SH-SY5Y (cell line): ENCODE data around the gene ANKRD39.

Experiments
- GATA2 ChIP-seq: IDR thresholded peaks from 2 replicates; pipeline ENCODE4 v1.6.1; 2011; ENCODE audit warnings: mild to moderate bottlenecking, low read depth, low read length
- GATA3 ChIP-seq: IDR thresholded peaks from 2 replicates; pipeline ENCODE4 v1.6.1; 2011; ENCODE audit warnings: low read depth, mild to moderate bottlenecking, low read length, moderate library complexity

ANKRD39 gene

DNA sequence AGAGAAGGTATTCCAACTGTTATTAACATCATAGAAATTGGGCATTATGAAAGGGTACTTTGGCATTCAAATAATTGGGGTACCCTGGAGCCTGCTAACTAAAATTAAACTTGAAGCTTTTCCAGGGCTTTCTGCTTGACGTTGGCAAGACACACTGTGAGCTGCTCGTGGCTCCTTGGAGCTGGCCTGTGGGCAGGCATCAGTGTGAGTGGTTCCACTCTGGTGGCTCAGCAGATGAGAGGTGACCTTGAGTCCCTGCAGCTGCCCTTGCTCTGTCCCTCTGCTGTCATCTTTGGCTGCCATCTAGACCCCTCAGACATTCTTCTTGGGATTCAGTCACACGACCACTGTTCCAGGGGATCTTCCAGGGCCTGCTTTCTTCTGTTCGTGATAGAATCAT lies 35.0 kb downstream of the ANKRD39 start:
- TF ChIP-seq GATA3 (no peak), GATA2 (no peak)

DNA sequence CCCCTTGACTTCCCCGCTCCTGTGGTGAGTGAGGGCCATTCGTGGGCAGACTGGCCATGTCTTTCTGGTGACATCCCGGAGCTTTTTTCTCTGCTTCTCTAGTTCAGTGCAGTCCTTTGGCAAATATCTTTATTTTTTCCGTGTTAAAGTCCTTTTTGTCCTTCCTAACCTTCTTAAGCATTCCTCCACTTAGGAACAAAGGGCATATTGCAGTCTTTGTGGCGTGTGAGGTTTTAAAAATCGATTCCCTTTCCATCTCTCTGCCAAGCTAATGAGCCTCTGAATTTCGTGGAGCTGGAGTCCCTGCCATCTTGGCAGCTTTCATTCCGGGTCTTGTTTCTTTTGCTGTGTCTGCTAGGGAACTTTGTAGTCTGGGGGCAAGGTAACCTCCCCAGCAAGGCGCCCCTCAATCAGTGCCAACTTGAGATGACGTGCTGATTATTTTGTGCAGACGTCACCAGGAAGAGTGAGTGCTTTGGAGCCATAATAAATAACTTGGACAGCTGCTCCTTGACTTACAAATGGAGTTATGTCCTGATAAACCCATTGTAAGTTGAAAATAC lies 36.6 kb downstream of the ANKRD39 start:
- TF ChIP-seq GATA3 (no peak), GATA2 (no peak)

DNA sequence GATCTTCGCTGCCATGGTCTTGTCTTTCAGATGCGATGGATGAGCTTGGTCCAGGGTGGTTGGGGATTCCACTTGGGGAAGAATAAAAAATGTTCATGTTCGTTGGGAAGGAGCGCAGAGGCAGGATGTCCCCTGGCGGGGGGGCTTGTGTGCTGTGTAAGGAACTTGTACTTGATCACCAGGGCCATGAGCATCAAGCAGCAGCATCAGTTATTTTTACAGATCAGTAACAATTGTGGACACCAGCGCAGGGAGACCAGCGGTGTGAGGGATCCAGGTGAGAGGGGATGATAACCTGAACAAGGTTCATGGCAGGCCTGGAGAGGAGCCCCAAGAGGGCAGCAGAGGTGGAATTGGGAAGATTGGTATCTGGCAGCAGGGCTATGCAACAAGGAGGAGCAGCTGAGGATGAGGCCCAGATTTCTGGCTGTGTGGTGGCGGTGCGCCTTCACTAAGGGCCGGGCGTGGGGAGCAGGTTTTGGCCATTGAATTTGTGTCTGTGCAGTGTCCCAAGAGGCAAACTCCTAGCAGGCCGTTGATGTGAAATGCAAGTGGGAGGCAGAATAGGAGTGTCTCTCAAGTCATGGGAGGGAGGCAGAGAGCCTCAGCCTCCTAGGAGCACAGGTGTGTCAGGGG lies 37.8 kb downstream of the ANKRD39 start:
- TF ChIP-seq GATA2 (no peak), GATA3 (no peak)

DNA sequence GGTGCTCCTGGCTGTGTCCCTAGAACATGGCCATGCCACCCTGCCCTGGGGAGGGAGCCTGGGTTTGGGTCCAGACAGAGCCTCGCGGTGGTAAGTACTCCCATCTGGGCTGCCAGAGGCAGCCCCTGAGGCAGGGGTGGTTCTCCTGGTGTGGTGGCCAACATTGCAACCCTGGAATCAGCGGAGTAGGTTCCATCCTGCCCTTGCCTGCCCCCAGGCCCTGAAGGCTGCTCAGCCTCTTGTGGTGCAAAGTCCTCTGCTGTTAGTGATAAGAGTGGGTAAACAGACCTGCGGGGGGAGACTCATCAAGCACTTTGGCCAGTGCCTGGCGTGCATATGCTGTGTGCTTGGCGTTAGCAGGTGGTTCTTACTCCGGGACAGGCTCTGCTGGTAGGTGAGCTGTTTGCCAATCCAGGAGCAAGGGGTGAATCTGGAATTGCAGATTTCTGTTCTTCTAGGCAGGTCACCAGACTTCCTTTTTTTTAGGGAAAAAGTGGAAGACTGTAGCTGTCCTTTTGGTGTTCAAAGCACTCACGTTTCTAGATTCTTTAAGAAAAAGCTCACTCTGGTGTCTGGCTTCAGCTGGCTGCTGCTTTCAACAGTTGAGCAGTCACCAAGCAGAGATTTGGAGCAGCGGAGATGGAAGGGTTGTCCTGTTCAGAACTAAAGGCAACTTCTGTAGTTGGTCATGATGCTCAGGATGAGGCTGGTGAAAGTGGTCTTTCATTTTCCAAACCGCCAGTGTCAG lies 38.5 kb downstream of the ANKRD39 start:
- TF ChIP-seq GATA3 = no peak
- 0 out of 2 replicates have a peak, but pooled peaks have one; percentile 21 for TF ChIP-seq GATA2

DNA sequence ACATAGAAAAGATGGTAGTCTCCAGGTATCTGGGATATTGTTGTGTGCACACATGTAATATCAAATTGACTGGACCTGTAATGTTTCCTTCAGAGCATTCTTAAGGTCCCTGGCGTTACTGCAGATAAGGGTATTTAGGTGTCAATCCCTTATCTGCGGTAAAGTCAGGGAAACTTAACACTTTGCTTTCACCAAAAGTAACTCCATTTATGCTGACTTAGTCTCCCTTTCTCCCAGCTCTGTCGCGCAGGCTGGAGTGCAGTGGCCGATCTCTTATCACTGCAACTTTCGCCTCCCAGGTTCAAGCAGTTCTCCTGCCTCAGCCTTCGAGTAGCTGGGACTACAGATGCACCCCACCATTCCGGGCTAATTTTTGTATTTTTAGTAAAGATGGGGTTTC lies 39.9 kb downstream of the ANKRD39 start:
- no peak for TF ChIP-seq GATA3
- TF ChIP-seq GATA2 = no peak

DNA sequence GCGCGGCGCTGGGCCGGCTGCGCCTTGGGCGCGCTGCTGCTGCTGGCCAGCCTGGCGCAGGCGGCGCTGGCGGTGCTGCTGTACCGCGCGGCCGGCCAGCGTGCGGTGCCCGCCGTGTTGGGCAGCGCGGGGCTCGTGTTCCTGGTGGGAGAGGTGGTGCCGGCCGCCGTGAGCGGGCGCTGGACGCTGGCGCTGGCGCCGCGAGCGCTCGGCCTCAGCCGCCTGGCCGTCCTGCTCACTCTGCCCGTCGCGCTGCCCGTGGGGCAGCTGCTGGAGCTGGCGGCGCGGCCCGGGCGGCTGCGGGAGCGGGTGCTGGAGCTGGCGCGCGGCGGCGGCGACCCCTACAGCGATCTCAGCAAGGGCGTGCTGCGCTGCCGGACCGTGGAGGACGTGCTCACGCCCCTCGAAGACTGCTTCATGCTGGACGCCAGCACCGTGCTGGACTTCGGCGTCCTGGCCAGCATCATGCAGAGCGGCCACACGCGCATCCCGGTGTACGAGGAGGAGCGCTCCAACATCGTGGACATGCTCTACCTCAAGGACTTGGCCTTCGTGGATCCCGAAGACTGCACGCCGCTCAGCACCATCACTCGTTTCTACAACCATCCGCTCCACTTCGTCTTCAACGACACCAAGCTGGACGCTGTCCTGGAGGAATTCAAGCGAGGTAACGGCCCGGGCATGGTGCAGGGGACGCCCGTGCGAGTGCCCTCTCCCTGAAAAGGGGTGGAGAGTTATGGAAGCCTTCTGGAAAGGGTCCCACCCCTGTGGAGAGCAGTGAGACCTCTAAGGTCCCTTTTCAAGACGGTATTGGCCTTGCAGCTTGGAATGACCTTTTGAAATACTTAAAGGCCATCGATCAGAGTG lies 40.7 kb downstream of the ANKRD39 start:
- no peak for TF ChIP-seq GATA3
- TF ChIP-seq GATA2 = no peak

DNA sequence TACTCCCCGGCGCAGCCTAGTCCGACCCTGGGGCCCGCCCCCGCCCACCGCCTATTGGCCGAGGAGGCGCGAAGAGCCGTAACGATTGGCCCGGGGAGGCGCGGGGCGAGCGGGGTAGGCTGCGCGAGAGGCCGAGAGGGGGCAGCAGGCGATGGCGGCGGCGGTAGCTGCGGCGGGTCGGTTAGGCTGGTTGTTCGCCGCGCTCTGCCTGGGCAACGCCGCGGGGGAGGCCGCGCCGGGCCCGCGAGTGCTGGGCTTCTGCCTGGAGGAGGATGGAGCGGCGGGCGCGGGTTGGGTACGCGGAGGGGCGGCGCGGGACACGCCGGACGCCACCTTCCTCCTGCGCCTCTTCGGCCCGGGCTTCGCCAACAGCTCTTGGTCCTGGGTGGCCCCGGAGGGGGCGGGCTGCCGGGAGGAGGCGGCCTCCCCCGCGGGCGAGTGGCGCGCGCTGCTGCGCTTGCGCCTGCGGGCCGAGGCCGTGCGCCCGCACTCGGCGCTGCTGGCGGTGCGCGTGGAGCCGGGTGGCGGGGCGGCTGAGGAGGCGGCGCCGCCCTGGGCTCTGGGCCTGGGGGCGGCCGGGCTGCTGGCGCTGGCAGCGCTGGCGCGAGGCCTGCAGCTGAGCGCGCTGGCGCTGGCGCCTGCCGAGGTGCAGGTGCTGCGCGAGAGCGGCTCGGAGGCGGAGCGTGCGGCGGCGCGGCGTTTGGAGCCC lies 41.5 kb downstream of the ANKRD39 start, which contains the start of gene CNNM3:
Gene CNNM3 (plus strand): TSS at position 142 of the 709 bp plus-strand sequence. CDS start 10 bp downstream, at position 152.
- TF ChIP-seq GATA3 (no peak), GATA2 (no peak)

DNA sequence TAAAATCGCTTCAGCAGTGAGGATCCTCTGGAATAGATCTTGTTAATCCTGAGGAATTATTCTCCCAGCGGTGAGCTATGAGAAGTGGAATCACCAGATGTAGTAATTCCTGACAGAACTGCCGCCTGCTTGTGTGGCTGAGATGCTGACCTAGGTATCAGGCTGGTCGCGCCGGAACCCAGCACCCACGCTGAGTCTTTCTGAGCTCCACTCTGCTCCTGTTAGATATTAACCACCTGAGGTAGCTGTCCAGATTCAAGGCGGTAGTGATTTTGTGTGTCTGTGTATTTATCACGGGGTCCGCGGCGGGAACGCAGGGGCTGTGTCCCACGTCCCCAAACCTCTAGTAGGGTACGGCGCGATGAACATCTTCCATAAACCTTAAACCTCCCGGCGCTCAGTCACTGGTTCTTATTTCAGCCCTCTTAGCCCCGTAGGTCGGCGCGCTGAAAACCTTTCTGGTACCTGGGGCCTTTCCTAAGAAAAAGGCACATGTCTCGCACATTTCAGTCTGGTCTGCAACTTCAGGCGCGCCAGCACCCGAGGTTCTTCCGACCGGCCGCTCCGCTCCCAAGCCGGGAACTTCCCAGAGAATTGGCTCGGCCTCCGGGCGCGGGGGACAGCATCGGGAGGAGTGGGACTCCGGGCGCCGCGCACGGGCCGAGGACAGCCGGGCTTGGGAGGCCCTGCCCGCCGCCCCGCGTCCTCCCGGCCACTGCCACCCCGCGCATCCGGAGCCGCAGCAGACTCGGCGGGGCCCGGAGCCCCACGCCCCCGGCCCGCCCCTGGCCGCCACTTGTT lies 42.3 kb downstream of the ANKRD39 start:
- TF ChIP-seq GATA2 (no peak), GATA3 (no peak)

DNA sequence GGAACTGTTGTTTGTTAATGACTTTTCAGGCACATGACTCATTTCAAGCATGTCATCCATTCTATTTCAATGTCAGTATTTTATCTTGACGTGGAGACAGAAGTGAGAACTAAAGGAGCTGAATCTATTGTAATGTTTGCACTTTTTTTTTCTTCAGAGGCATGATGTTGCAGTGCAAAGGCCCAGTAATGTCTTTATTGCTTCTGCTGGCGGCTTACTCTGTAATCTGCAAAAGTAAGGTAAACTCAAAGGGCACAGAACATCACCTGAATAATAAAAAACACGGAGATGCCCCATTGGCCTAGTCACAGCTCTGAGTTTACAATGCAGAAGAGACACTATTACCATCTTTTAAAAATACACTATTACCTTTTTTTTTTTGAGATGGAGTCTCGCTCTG lies 44.2 kb downstream of the ANKRD39 start:
- TF ChIP-seq GATA3 (no peak), GATA2 (no peak)

DNA sequence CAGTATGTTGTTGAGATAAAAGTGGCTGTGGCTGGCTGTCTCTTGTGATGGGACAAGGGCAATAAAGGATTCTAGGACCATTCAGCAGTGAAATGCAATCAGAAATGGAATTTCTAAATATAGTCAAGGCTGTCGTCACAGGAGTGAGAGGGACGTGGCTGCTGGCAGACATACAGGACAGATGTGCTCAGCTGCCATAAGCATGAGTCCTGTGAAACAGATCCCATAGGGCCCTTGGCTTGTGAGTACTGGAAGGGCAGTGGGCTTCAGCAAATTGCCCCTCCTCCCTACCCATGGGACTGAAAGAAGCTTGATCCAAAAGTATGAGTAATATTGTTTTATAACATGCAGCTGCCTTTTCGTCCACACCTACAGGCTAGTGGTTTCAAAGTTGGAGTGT lies 45.9 kb downstream of the ANKRD39 start:
- TF ChIP-seq GATA2 (no peak), GATA3 (no peak)

DNA sequence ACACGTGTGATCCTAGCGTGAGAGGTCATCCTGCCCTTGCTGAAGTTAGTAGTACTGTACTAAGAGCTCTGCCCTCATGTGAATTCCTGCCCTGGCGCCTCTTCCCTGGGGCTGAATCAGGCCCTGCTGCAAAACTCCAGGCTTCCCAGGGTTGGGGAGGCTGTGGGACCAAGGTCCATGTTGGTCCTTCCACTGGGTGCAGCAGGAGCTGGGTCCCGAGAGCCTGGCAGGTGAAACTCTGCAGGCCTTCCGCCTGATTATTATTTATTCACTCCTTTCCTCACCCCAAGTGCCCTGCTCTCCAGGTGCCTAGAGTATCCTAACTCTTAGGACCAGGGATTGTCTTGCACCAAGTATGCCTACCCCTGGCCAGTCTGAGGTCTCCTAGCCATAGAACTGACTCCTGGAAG lies 47.0 kb downstream of the ANKRD39 start:
- no peak for TF ChIP-seq GATA2
- no peak for TF ChIP-seq GATA3

DNA sequence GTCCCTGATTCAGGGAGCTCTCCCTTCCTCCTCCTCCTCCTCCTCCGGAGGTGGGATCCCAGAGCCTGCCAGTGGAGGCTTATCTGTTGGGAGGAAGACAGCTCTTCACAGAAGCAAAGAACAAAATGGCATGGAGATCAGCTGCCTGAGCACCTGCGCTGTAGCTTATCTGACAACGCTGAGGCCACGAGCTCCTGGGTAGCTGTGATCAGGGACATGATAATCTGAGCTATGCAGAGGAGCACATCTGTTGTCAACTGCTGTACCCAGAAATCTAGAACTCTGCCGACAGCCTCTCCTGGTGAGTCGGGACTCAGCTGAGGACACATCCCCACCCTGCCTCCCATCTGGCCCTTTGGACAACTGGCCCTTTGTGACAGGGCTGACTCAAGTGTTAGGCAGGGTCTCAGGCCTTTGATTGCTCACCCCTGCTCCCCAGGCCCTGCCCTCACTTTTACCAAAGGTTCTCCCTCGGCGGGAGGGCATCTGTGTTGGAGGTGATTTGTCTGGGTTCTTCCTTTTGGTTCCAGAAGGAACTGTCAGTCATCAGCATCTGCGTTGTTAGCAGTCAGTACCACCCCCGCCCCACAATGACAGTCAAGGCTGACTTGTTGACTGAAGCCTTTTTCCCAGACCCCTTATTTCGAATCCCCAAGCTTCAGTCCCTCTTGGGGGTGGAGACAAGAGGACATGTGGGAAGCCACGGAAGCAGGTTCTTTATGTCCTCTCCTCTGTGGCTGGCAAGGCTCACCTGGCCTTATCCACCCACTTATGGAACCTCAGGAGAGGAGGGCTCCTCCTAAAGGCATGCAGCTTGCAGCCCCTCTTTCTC lies 47.6 kb downstream of the ANKRD39 start:
- TF ChIP-seq GATA3 (no peak), GATA2 (peak; percentile 46; the same call in 1 of the 2 replicates)
